Measurements from ENCODE around the gene SSBP3.

DNA sequence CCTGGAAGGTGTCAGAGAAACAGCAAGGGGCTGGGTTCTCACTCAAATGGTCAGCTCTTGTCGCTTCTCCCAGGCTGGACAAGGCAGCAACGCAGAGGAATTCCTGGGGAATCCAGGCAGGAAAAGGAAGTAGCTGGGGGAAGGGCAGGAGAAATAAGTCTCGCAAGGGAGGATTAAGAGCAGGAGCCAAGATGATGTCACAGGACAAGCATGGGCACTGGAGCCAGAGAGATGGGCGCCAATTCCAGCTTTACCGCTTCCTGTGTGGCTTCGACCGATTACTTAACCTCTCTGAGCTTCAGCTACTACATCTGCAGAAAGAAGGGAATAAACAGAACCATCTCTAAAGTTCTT lies 70.5 kb downstream of the SSBP3 start:
- TF ChIP-seq, protein P1, sequence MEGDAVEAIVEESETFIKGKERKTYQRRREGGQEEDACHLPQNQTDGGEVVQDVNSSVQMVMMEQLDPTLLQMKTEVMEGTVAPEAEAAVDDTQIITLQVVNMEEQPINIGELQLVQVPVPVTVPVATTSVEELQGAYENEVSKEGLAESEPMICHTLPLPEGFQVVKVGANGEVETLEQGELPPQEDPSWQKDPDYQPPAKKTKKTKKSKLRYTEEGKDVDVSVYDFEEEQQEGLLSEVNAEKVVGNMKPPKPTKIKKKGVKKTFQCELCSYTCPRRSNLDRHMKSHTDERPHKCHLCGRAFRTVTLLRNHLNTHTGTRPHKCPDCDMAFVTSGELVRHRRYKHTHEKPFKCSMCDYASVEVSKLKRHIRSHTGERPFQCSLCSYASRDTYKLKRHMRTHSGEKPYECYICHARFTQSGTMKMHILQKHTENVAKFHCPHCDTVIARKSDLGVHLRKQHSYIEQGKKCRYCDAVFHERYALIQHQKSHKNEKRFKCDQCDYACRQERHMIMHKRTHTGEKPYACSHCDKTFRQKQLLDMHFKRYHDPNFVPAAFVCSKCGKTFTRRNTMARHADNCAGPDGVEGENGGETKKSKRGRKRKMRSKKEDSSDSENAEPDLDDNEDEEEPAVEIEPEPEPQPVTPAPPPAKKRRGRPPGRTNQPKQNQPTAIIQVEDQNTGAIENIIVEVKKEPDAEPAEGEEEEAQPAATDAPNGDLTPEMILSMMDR (IDR thresholded peaks at IDR 0.05): no peak
- TF ChIP-seq, protein P2, sequence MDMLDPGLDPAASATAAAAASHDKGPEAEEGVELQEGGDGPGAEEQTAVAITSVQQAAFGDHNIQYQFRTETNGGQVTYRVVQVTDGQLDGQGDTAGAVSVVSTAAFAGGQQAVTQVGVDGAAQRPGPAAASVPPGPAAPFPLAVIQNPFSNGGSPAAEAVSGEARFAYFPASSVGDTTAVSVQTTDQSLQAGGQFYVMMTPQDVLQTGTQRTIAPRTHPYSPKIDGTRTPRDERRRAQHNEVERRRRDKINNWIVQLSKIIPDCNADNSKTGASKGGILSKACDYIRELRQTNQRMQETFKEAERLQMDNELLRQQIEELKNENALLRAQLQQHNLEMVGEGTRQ (IDR thresholded peaks at IDR 0.05; ENCODE audit: borderline replicate concordance, low read depth, low read length): no peak
- TF ChIP-seq, protein P3, sequence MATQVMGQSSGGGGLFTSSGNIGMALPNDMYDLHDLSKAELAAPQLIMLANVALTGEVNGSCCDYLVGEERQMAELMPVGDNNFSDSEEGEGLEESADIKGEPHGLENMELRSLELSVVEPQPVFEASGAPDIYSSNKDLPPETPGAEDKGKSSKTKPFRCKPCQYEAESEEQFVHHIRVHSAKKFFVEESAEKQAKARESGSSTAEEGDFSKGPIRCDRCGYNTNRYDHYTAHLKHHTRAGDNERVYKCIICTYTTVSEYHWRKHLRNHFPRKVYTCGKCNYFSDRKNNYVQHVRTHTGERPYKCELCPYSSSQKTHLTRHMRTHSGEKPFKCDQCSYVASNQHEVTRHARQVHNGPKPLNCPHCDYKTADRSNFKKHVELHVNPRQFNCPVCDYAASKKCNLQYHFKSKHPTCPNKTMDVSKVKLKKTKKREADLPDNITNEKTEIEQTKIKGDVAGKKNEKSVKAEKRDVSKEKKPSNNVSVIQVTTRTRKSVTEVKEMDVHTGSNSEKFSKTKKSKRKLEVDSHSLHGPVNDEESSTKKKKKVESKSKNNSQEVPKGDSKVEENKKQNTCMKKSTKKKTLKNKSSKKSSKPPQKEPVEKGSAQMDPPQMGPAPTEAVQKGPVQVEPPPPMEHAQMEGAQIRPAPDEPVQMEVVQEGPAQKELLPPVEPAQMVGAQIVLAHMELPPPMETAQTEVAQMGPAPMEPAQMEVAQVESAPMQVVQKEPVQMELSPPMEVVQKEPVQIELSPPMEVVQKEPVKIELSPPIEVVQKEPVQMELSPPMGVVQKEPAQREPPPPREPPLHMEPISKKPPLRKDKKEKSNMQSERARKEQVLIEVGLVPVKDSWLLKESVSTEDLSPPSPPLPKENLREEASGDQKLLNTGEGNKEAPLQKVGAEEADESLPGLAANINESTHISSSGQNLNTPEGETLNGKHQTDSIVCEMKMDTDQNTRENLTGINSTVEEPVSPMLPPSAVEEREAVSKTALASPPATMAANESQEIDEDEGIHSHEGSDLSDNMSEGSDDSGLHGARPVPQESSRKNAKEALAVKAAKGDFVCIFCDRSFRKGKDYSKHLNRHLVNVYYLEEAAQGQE (IDR thresholded peaks at IDR 0.05; ENCODE audit: low read depth, low read length): no peak; the same call in 1 of the 2 replicates
- TF ChIP-seq FOXM1 (IDR thresholded peaks at IDR 0.05; ENCODE audit: low read depth): no peak
- TF ChIP-seq, protein P4, sequence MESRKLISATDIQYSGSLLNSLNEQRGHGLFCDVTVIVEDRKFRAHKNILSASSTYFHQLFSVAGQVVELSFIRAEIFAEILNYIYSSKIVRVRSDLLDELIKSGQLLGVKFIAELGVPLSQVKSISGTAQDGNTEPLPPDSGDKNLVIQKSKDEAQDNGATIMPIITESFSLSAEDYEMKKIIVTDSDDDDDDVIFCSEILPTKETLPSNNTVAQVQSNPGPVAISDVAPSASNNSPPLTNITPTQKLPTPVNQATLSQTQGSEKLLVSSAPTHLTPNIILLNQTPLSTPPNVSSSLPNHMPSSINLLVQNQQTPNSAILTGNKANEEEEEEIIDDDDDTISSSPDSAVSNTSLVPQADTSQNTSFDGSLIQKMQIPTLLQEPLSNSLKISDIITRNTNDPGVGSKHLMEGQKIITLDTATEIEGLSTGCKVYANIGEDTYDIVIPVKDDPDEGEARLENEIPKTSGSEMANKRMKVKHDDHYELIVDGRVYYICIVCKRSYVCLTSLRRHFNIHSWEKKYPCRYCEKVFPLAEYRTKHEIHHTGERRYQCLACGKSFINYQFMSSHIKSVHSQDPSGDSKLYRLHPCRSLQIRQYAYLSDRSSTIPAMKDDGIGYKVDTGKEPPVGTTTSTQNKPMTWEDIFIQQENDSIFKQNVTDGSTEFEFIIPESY (IDR thresholded peaks at IDR 0.05; ENCODE audit: borderline replicate concordance, low read depth): no peak; the same call in 1 of the 2 replicates
- no peak for TF ChIP-seq SIN3A (IDR thresholded peaks at IDR 0.05; ENCODE audit: borderline replicate concordance, low read depth, low read length)
- peak in 1 of 2 experiments; percentile 42; a peak in 1 of 4 replicates for TF ChIP-seq EP300 (IDR thresholded peaks at IDR 0.05; ENCODE audit: borderline replicate concordance in 1 of 2, low read depth in 1 of 2, low read length in 1 of 2)
- no peak; the same call in 1 of the 2 replicates for TF ChIP-seq POLR2AphosphoS5 (IDR thresholded peaks at IDR 0.05; ENCODE audit: low read depth, low read length)
- no peak for TF ChIP-seq GATA2 (CRISPR knock-in tag; IDR thresholded peaks at IDR 0.05)
- TF ChIP-seq TCF12 (IDR thresholded peaks at IDR 0.05): peak; percentile 46
- no peak for TF ChIP-seq TEAD4 (IDR thresholded peaks at IDR 0.05; ENCODE audit: borderline replicate concordance, insufficient read depth)
- peak; percentile 80 for TF ChIP-seq NFIC (IDR thresholded peaks at IDR 0.05; ENCODE audit: borderline replicate concordance)
- no peak for TF ChIP-seq RAD21 (IDR thresholded peaks at IDR 0.05; ENCODE audit: low read length)
- no peak for TF ChIP-seq YY1 (IDR thresholded peaks at IDR 0.05; ENCODE audit: low read depth)
